Stimulated activated CD4-positive, alpha-beta T cell treated with anti-CD3 and anti-CD28 coated beads, Interleukin-12 subunit alpha, Interleukin-12 subunit beta, amount 100 ng/mL, for 48 hours (primary cell): ENCODE data around the gene PCTP.

Experiments
- DNase-seq, 3 donors: peaks; one replicate each; pipeline ENCODE4 v3.0.0-alpha.2; 2020; ENCODE audit warnings: low read depth in 2 of 3, low spot score in 1 of 3

Gene PCTP

GRCh38 chr17:55750750-55751657, at the start of gene PCTP:
Gene PCTP, plus strand, starts transcription at chr17:55751051. Its CDS starts 53 bp downstream, at chr17:55751104.
- DNase-seq: peak; percentile 76 to 88 (median 88)

- DNase-seq: no peak
These were observed 48.7 kb upstream of the PCTP start for GRCh38 chr17:55702150-55702549.

GRCh38 chr17:55704401-55704800, 46.5 kb upstream of the PCTP start:
- DNase-seq: no peak

GRCh38 chr17:55705847-55706246, 45.0 kb upstream of the PCTP start:
- DNase-seq: no peak

- no peak for DNase-seq
These were observed 43.8 kb upstream of the PCTP start for GRCh38 chr17:55706808-55707773.

GRCh38 chr17:55708175-55708974, 42.5 kb upstream of the PCTP start:
- DNase-seq: no peak

GRCh38 chr17:55709440-55709839, 41.4 kb upstream of the PCTP start:
- no peak for DNase-seq

GRCh38 chr17:55709984-55710383, 40.9 kb upstream of the PCTP start:
- no peak for DNase-seq

- DNase-seq: no peak
These were observed 40.4 kb upstream of the PCTP start for GRCh38 chr17:55710410-55710809.

- no peak for DNase-seq
These were observed 39.9 kb upstream of the PCTP start for GRCh38 chr17:55710829-55711496.

- DNase-seq: no peak
These were observed 33.4 kb upstream of the PCTP start for GRCh38 chr17:55717432-55717831.

- DNase-seq: peak; percentile 36 to 72 (median 62)
These were observed 32.7 kb upstream of the PCTP start for GRCh38 chr17:55717898-55718735.

GRCh38 chr17:55720919-55721836, 29.7 kb upstream of the PCTP start:
- no peak for DNase-seq

GRCh38 chr17:55722016-55722736, 28.7 kb upstream of the PCTP start:
- DNase-seq: no peak

- no peak for DNase-seq
These were observed 27.9 kb upstream of the PCTP start, which contains the start of gene TMEM100 for GRCh38 chr17:55722742-55723487. Gene TMEM100, minus strand, starts transcription at chr17:55722864. Its CDS starts 1,794 bp downstream, at chr17:55721070.

- no peak for DNase-seq
These were observed 27.4 kb upstream of the PCTP start for GRCh38 chr17:55723488-55723848.

- no peak for DNase-seq
These were observed 24.4 kb upstream of the PCTP start for GRCh38 chr17:55726440-55726839.
